ENCODE measurements around the gene VEGFB.
A peak's percentile ranks its signal among the peaks of the same experiment; 100 is the strongest.

GRCh38 chr11:64230171-64230984 lies 4.0 kb upstream of the VEGFB start, which contains the start of gene DNAJC4:
- no peak for TF ChIP-seq CTCF (IDR thresholded peaks at IDR 0.05 in 4 of 5, conservative IDR thresholded peaks at IDR 0.05 in 1 of 5)
- TF ChIP-seq POLR2A (IDR thresholded peaks at IDR 0.05) = peak; percentile 48 to 50

Measured in gastrocnemius medialis (tissue), 4 donors.